ENCODE measurements around the gene LYPD3. TPM values are rescaled to one million over a fixed set of nuclear protein-coding genes. Genes with fewer than 3 reads are reported as not detected.
A peak's percentile ranks its signal among the peaks of the same experiment; 100 is the strongest.

The LYPD3 gene
- total RNA-seq, 1 donor from 2014 or later = 0.89 TPM

- Mint-ChIP-seq H3K4me1 (peaks cover 17% of the 10 kb centered on the region), H3K27me3 (ENCODE audit: low read depth) (no peaks in the 10 kb centered on the region), H3K27ac (ENCODE audit: unreplicated experiment) (no peak overlapping the region), H3K36me3 (ENCODE audit: low read depth) (no peaks in the 10 kb centered on the region), H3K4me3 (peak overlapping the region; percentile 49), H3K9me3 (no peaks in the 10 kb centered on the region)
- no peak for DNase-seq (ENCODE audit: low read depth, low spot score)
- TF ChIP-seq CTCF (conservative IDR thresholded peaks at IDR 0.05) = no peak
Observed at GRCh38 chr19:43474487-43474886, 9.1 kb upstream of the LYPD3 start.

DNA sequence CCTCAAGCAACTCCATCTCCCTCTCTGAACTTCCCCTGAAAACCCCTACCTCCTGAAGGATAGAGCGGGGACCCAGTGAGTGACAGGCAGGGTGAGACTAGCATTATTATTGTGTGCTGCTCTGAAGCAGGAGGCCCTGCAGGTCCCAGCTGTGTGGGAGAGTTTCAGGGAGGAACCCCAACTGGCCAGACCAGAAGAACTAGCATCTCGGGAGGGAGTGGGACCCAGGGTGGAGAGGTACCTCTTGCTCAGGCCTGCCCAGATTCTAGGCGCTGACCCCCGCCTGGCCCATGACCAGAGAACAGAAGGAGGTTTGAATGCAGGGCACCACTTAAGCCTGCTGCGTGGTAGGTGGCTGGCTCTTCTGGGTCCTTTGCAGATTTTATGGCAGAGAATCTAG lies 5.7 kb upstream of the LYPD3 start:
- TF ChIP-seq CTCF (conservative IDR thresholded peaks at IDR 0.05) = no peak
- H3K27me3 Mint-ChIP-seq (ENCODE audit: low read depth) = peaks cover 2% of the 10 kb centered on the region
- no peak for DNase-seq (ENCODE audit: low read depth, low spot score)
- no peak overlapping the region for H3K4me3 Mint-ChIP-seq
- no peaks in the 10 kb centered on the region for H3K36me3 Mint-ChIP-seq (ENCODE audit: low read depth)
- H3K9me3 Mint-ChIP-seq = no peaks in the 10 kb centered on the region
- no peak overlapping the region for H3K27ac Mint-ChIP-seq (ENCODE audit: unreplicated experiment)
- peaks cover 26% of the 10 kb centered on the region for H3K4me1 Mint-ChIP-seq

GRCh38 chr19:43470288-43470687 lies 4.9 kb upstream of the LYPD3 start:
- no peak overlapping the region for H3K27ac Mint-ChIP-seq (ENCODE audit: unreplicated experiment)
- peaks cover 21% of the 10 kb centered on the region for H3K4me1 Mint-ChIP-seq
- H3K36me3 Mint-ChIP-seq (ENCODE audit: low read depth) = no peaks in the 10 kb centered on the region
- H3K27me3 Mint-ChIP-seq (ENCODE audit: low read depth) = peaks cover 7% of the 10 kb centered on the region
- H3K4me3 Mint-ChIP-seq = no peak overlapping the region
- TF ChIP-seq CTCF (conservative IDR thresholded peaks at IDR 0.05) = no peak
- no peaks in the 10 kb centered on the region for H3K9me3 Mint-ChIP-seq
- no peak for DNase-seq (ENCODE audit: low read depth, low spot score)

DNA sequence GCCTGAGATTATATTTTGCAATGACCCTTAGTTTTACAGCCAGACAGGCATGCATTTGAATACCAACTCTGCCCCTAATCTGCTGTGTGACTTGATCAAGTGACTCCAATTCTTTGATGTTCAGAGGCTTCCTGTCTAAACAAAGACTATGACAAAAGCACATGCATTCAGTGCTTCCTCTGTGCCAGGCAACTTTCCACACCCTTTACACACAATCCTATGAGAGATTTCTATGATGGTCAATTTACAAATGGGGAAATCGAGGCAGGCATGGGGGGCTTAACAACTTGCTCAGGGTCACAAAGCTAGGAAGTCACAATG lies 3.7 kb upstream of the LYPD3 start:
- no peak overlapping the region for H3K4me3 Mint-ChIP-seq
- peaks cover 20% of the 10 kb centered on the region for H3K4me1 Mint-ChIP-seq
- H3K27ac Mint-ChIP-seq (ENCODE audit: unreplicated experiment) = no peak overlapping the region
- no peaks in the 10 kb centered on the region for H3K9me3 Mint-ChIP-seq
- no peak for DNase-seq (ENCODE audit: low read depth, low spot score)
- no peaks in the 10 kb centered on the region for H3K36me3 Mint-ChIP-seq (ENCODE audit: low read depth)
- H3K27me3 Mint-ChIP-seq (ENCODE audit: low read depth) = peaks cover 11% of the 10 kb centered on the region
- no peak for TF ChIP-seq CTCF (conservative IDR thresholded peaks at IDR 0.05)

GRCh38 chr19:43468354-43469159 lies 3.1 kb upstream of the LYPD3 start:
- H3K9me3 Mint-ChIP-seq = no peaks in the 10 kb centered on the region
- H3K4me3 Mint-ChIP-seq = no peak overlapping the region
- H3K27me3 Mint-ChIP-seq (ENCODE audit: low read depth) = peaks cover 17% of the 10 kb centered on the region
- no peak for TF ChIP-seq CTCF (conservative IDR thresholded peaks at IDR 0.05)
- H3K4me1 Mint-ChIP-seq = peaks cover 22% of the 10 kb centered on the region
- DNase-seq (ENCODE audit: low read depth, low spot score) = no peak
- H3K27ac Mint-ChIP-seq (ENCODE audit: unreplicated experiment) = no peak overlapping the region
- no peaks in the 10 kb centered on the region for H3K36me3 Mint-ChIP-seq (ENCODE audit: low read depth)
